Measurements from ENCODE around the gene ACOT7.
A peak's percentile ranks its signal among the peaks of the same experiment; 100 is the strongest.

ACOT7 gene

DNA sequence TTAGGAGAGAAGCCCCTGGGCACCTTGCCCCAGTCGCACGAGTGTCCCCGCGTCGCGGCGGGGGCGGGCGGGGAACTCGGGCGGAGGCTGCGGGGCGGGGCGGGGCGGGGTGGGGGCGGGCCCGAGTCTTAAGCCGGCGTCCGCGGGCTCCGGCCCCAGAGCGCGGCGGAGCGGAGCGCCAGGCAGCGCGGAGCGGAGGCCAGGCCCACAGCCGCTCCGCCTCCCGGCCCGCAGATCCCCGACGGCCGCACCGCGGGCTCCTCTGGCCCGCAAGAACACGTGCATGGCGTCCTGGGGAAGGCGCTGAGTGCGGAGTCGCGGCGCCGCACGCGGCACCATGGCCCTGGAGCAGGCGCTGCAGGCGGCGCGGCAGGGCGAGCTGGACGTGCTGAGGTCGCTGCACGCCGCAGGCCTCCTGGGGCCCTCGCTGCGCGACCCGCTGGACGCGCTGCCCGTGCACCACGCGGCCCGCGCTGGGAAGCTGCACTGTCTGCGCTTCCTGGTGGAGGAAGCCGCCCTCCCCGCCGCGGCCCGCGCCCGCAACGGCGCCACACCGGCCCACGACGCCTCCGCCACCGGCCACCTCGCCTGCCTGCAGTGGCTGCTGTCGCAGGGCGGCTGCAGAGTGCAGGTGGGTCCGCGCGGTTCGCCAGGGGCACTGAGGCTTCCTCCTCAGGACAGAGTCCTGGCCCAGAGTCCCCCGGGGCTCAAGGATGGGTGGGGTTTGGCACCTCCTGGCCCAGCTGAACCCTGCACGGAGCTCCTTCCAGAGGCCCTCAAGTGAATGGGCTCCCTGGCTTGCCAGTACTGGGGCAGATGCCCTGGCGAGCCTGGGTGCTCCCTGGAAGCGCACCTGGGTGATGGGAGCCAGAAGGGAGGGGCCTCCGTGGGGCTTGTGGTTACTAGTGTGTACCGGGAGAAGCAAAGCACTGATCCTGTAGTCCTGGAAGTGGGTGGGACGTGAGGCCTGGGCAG lies 31.3 kb upstream of the ACOT7 start, which contains the start of gene ESPN:
Gene ESPN (plus strand): TSS at position 158 of the 975 bp plus-strand sequence. CDS start 180 bp downstream, at position 338.
- TF ChIP-seq TAF1 (IDR thresholded peaks at IDR 0.05; ENCODE audit: low read depth) (peak; percentile 80; the same call in 1 of the 2 replicates), YY1 (IDR thresholded peaks at IDR 0.05; ENCODE audit: low read depth) (0 out of 2 replicates have a peak, but pooled peaks have one; percentile 10), TEAD4 (IDR thresholded peaks at IDR 0.05) (no peak), ZBTB7A (IDR thresholded peaks at IDR 0.05; ENCODE audit: low read depth) (no peak; the same call in 1 of the 2 replicates), NFIC (IDR thresholded peaks at IDR 0.05) (peak; percentile 23; the same call in 1 of the 2 replicates), CREB1 (IDR thresholded peaks at IDR 0.05; ENCODE audit: low read depth) (no peak)
- TF ChIP-seq, protein P1, sequence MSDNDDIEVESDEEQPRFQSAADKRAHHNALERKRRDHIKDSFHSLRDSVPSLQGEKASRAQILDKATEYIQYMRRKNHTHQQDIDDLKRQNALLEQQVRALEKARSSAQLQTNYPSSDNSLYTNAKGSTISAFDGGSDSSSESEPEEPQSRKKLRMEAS (IDR thresholded peaks at IDR 0.05), result peak; percentile 67; the same call in 1 of the 2 replicates
- TF ChIP-seq, protein P2, sequence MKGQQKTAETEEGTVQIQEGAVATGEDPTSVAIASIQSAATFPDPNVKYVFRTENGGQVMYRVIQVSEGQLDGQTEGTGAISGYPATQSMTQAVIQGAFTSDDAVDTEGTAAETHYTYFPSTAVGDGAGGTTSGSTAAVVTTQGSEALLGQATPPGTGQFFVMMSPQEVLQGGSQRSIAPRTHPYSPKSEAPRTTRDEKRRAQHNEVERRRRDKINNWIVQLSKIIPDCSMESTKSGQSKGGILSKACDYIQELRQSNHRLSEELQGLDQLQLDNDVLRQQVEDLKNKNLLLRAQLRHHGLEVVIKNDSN (IDR thresholded peaks at IDR 0.05), result no peak

DNA sequence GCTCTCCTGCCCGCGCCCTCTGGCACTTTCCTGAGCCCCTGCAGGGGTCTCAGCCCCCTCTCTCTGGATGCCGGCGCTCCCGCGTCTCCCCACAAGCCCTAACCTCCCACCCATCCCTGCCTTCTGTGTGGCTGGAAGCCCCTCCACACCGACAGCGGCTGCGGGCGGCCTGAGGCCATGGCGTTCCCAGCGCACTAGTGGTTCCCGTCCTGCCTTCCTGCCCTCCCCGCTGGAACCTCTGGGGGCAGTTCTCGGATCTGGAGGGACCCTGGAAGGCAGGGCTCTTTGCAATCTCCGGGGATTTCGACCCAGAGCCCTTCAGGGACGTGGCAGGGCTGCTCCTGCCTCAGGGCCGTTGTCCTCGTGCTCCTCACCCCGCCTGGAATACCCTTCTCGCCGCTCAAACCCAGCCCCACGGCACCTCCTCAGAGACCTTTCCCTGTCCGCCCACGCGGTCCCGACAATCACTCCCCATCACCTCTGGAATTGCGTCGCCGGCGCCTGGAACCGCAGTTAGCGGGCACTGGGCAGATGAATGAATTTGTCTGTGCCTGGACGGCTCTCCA lies 30.5 kb upstream of the ACOT7 start:
- no peak for TF ChIP-seq NFIC (IDR thresholded peaks at IDR 0.05)
- TF ChIP-seq TAF1 (IDR thresholded peaks at IDR 0.05; ENCODE audit: low read depth), result no peak; the same call in 1 of the 2 replicates
- no peak for TF ChIP-seq FOXM1 (IDR thresholded peaks at IDR 0.05; ENCODE audit: borderline replicate concordance, low read depth)
- 0 out of 2 replicates have a peak, but pooled peaks have one; percentile 63 for TF ChIP-seq ZBTB7A (IDR thresholded peaks at IDR 0.05; ENCODE audit: low read depth)
- TF ChIP-seq, protein P1 (IDR thresholded peaks at IDR 0.05), result no peak
- no peak for TF ChIP-seq TEAD4 (IDR thresholded peaks at IDR 0.05)
- TF ChIP-seq EGR1 (IDR thresholded peaks at IDR 0.05), result peak; percentile 92
- TF ChIP-seq, protein P2 (IDR thresholded peaks at IDR 0.05), result no peak
- TF ChIP-seq TCF12 (IDR thresholded peaks at IDR 0.05; ENCODE audit: low read depth), result no peak
- TF ChIP-seq CEBPB (IDR thresholded peaks at IDR 0.05), result no peak
- no peak for TF ChIP-seq EP300 (IDR thresholded peaks at IDR 0.05; ENCODE audit: borderline replicate concordance)
- no peak for TF ChIP-seq YY1 (IDR thresholded peaks at IDR 0.05; ENCODE audit: low read depth)
- TF ChIP-seq RAD21 (IDR thresholded peaks at IDR 0.05; ENCODE audit: low read depth), result no peak

DNA sequence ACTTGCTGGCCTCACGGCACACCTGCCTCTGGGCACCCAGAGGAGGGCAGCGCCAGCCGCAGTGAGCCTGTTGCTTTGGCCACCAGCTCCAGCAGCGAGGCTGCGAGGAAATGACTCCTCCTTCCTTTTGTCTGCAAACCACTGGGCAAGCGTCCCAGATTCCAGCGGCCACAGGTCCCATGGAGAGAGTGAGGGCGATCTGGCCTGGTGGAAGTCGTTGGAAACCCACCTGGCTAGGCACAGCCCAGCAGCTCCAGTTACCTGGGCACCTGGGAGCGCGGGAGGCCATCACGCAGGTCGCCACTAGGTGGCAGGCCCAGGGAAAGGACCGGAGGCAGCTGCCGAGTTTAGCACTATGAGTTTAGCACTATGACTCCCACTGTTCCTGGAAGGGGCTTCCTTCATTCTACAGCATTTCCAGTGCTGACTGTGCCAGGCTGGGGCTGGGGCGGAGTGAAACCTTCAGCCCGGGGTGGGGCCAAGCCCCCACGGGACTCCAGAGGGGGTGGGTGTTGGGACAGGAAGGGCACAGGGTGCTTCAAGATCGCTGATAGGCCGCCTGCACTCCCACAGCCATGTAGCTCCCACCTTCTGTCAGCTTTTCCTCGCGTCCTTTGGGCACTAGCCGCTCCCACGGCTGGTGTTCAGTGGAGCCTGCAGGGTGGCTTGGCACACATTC lies 29.9 kb upstream of the ACOT7 start:
- TF ChIP-seq, protein P1 (IDR thresholded peaks at IDR 0.05), result peak; percentile 57
- TF ChIP-seq TCF12 (IDR thresholded peaks at IDR 0.05; ENCODE audit: low read depth) (peak; percentile 98), FOXM1 (IDR thresholded peaks at IDR 0.05; ENCODE audit: borderline replicate concordance, low read depth) (peak; percentile 91), TEAD4 (IDR thresholded peaks at IDR 0.05) (peak; percentile 98), CREB1 (IDR thresholded peaks at IDR 0.05; ENCODE audit: low read depth) (no peak), YY1 (IDR thresholded peaks at IDR 0.05; ENCODE audit: low read depth) (peak; percentile 64), EGR1 (IDR thresholded peaks at IDR 0.05) (0 out of 2 replicates have a peak, but pooled peaks have one; percentile 10), EP300 (IDR thresholded peaks at IDR 0.05; ENCODE audit: borderline replicate concordance) (peak; percentile 99), TAF1 (IDR thresholded peaks at IDR 0.05; ENCODE audit: low read depth) (0 out of 2 replicates have a peak, but pooled peaks have one; percentile 43), CEBPB (IDR thresholded peaks at IDR 0.05) (0 out of 2 replicates have a peak, but pooled peaks have one; percentile 7), RAD21 (IDR thresholded peaks at IDR 0.05; ENCODE audit: low read depth) (peak; percentile 74), ZBTB7A (IDR thresholded peaks at IDR 0.05; ENCODE audit: low read depth) (peak; percentile 77), NFIC (IDR thresholded peaks at IDR 0.05) (peak; percentile 98)
- TF ChIP-seq, protein P3, sequence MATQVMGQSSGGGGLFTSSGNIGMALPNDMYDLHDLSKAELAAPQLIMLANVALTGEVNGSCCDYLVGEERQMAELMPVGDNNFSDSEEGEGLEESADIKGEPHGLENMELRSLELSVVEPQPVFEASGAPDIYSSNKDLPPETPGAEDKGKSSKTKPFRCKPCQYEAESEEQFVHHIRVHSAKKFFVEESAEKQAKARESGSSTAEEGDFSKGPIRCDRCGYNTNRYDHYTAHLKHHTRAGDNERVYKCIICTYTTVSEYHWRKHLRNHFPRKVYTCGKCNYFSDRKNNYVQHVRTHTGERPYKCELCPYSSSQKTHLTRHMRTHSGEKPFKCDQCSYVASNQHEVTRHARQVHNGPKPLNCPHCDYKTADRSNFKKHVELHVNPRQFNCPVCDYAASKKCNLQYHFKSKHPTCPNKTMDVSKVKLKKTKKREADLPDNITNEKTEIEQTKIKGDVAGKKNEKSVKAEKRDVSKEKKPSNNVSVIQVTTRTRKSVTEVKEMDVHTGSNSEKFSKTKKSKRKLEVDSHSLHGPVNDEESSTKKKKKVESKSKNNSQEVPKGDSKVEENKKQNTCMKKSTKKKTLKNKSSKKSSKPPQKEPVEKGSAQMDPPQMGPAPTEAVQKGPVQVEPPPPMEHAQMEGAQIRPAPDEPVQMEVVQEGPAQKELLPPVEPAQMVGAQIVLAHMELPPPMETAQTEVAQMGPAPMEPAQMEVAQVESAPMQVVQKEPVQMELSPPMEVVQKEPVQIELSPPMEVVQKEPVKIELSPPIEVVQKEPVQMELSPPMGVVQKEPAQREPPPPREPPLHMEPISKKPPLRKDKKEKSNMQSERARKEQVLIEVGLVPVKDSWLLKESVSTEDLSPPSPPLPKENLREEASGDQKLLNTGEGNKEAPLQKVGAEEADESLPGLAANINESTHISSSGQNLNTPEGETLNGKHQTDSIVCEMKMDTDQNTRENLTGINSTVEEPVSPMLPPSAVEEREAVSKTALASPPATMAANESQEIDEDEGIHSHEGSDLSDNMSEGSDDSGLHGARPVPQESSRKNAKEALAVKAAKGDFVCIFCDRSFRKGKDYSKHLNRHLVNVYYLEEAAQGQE (IDR thresholded peaks at IDR 0.05; ENCODE audit: low read depth), result no peak
- TF ChIP-seq, protein P2 (IDR thresholded peaks at IDR 0.05), result no peak; the same call in 1 of the 2 replicates

DNA sequence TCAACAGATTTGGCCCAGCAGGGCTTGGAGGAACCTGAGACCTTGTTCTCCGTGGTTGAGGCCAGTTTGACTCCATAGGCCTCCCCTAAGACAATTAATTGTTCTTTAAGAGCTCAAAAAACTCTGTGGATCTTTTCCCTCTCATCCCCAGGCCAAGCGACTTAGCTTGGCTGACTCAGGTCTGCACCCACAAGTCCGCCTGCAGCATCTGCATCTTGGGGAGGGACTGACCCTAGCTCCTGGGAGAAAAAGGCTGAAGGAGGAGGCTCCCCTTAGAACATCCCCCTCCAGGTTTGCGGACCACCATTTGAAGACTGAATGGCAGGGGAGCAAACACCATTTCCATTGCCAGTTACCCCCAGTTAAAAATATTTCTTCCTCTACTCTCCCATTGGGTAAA lies 27.7 kb upstream of the ACOT7 start:
- TF ChIP-seq, protein P1 (IDR thresholded peaks at IDR 0.05), result 0 out of 2 replicates have a peak, but pooled peaks have one; percentile 5
- TF ChIP-seq TCF12 (IDR thresholded peaks at IDR 0.05; ENCODE audit: low read depth), result no peak

DNA sequence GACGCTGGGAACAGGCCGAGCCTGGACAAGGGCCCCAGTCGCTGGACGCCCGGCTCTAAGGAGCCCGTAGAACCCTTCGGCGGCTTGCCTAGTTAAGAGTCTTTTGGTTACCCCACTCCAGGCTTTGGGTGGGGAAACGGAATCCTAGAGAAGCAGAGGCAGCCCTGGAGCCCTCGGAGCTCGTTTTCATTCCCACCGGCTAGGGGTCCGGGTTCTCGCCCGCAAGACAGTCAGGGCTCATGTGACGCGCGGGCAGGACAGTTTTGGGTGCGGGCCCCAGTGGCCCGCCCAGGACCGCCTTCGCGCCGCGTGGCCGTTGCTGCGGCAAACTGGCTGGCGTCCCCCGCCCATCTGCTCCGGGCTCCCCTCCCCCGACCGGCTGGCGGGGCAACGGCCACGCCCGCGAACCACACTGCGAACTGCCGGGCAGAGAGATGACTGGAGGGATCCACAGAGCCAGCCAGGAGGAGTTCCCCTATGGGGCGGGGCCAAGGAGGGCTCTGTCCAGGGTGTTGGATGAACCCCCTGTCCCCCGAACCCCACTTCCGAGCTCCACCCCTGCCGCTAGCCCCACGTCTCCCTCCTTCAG lies 27.0 kb upstream of the ACOT7 start:
- TF ChIP-seq, protein P1 (IDR thresholded peaks at IDR 0.05), result 0 out of 2 replicates have a peak, but pooled peaks have one; percentile 13
- TF ChIP-seq CREB1 (IDR thresholded peaks at IDR 0.05; ENCODE audit: low read depth) (no peak), EGR1 (IDR thresholded peaks at IDR 0.05) (no peak), TCF12 (IDR thresholded peaks at IDR 0.05; ENCODE audit: low read depth) (no peak), RAD21 (IDR thresholded peaks at IDR 0.05; ENCODE audit: low read depth) (no peak), NFIC (IDR thresholded peaks at IDR 0.05) (no peak), CEBPB (IDR thresholded peaks at IDR 0.05) (no peak), ZBTB7A (IDR thresholded peaks at IDR 0.05; ENCODE audit: low read depth) (no peak), FOXM1 (IDR thresholded peaks at IDR 0.05; ENCODE audit: borderline replicate concordance, low read depth) (no peak), TEAD4 (IDR thresholded peaks at IDR 0.05) (no peak)
- TF ChIP-seq, protein P3 (IDR thresholded peaks at IDR 0.05; ENCODE audit: low read depth), result peak; percentile 77
